ENCODE data around the gene TM6SF1. TPM values are rescaled to one million over a fixed set of nuclear protein-coding genes. Genes with fewer than 3 reads are reported as not detected.

The TM6SF1 gene
- total RNA-seq, 1 experiment from 2014 or later = 0.69 TPM

GRCh38 chr15:83113881-83114674 lies 6.6 kb downstream of the TM6SF1 start:
- Histone ChIP-seq H3K36me3 (ENCODE audit: control insufficient read depth, insufficient read depth, low read length) (no peaks in the 10 kb centered on the region), H3K4me3 (ENCODE audit: low read depth in 2 of 2, low read length in 2 of 2) (no peak overlapping the region), H3K4me1 (ENCODE audit: control insufficient read depth, insufficient read depth, low read length) (no peaks in the 10 kb centered on the region), H3K9me3 (ENCODE audit: control insufficient read depth, insufficient read depth, low read depth, low read length) (no peaks in the 10 kb centered on the region), H3K27me3 (ENCODE audit: control insufficient read depth, insufficient read depth, low read length) (no peaks in the 10 kb centered on the region), H3K27ac (ENCODE audit: low read length) (no peak overlapping the region)
- ATAC-seq = no peak
- DNase-seq (ENCODE audit: low read depth, low spot score) = no peak
- CTCF ChIA-PET = no interaction called here
- intact Hi-C loops (cut with micrococcal nuclease; ENCODE audit: unreplicated experiment) = no loop called here
- TF ChIP-seq, protein P1, sequence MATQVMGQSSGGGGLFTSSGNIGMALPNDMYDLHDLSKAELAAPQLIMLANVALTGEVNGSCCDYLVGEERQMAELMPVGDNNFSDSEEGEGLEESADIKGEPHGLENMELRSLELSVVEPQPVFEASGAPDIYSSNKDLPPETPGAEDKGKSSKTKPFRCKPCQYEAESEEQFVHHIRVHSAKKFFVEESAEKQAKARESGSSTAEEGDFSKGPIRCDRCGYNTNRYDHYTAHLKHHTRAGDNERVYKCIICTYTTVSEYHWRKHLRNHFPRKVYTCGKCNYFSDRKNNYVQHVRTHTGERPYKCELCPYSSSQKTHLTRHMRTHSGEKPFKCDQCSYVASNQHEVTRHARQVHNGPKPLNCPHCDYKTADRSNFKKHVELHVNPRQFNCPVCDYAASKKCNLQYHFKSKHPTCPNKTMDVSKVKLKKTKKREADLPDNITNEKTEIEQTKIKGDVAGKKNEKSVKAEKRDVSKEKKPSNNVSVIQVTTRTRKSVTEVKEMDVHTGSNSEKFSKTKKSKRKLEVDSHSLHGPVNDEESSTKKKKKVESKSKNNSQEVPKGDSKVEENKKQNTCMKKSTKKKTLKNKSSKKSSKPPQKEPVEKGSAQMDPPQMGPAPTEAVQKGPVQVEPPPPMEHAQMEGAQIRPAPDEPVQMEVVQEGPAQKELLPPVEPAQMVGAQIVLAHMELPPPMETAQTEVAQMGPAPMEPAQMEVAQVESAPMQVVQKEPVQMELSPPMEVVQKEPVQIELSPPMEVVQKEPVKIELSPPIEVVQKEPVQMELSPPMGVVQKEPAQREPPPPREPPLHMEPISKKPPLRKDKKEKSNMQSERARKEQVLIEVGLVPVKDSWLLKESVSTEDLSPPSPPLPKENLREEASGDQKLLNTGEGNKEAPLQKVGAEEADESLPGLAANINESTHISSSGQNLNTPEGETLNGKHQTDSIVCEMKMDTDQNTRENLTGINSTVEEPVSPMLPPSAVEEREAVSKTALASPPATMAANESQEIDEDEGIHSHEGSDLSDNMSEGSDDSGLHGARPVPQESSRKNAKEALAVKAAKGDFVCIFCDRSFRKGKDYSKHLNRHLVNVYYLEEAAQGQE (IDR thresholded peaks at IDR 0.05; ENCODE audit: insufficient read depth in 1 of 2, low read depth in 2 of 2, low read length in 1 of 2) = no peak
- TF ChIP-seq TCF7L2 (IDR thresholded peaks at IDR 0.05; ENCODE audit: low read depth, low read length) (no peak), POLR2AphosphoS5 (IDR thresholded peaks at IDR 0.05; ENCODE audit: low read depth, low read length) (no peak), CTCF (IDR thresholded peaks at IDR 0.05) (no peak)
- POLR2A ChIA-PET = no interaction called here
- in situ Hi-C loops (cut with HindIII; ENCODE audit: low pct_unique_long_range_greater_than_20kb, low sequenced_read_pairs) = no loop called here
- no TSS peak for BruUV-seq (replicated peaks)

DNA sequence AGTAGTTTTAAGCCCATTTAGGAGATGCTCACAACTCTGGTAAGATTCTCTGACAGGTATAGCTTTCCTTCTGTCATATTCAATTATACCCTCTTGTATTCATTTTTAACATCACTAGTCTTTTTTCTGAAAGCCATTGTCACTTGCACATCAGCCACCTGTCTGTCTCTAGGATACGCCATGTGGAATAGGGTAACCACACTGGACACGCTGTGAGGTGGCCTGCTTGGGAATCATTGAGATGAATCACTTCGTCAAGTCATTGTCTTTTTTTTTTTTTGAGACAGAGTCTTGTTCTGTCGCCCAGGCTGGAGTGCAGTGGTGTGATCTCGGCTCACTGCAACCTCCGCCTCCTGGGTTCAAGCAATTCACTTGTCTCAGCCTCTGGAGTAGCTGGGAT lies 7.4 kb downstream of the TM6SF1 start:
- DNase-seq (ENCODE audit: low read depth, low spot score) (no peak), ATAC-seq (no peak)
- intact Hi-C loops (cut with micrococcal nuclease; ENCODE audit: unreplicated experiment) (no loop called here), in situ Hi-C loops (cut with HindIII; ENCODE audit: low pct_unique_long_range_greater_than_20kb, low sequenced_read_pairs) (no loop called here)
- Histone ChIP-seq H3K4me3 (ENCODE audit: low read depth in 2 of 2, low read length in 2 of 2) (no peak overlapping the region), H3K4me1 (ENCODE audit: control insufficient read depth, insufficient read depth, low read length) (no peaks in the 10 kb centered on the region), H3K27ac (ENCODE audit: low read length) (no peak overlapping the region), H3K9me3 (ENCODE audit: control insufficient read depth, insufficient read depth, low read depth, low read length) (no peaks in the 10 kb centered on the region), H3K36me3 (ENCODE audit: control insufficient read depth, insufficient read depth, low read length) (no peaks in the 10 kb centered on the region), H3K27me3 (ENCODE audit: control insufficient read depth, insufficient read depth, low read length) (no peaks in the 10 kb centered on the region)
- no peak for TF ChIP-seq POLR2AphosphoS5 (IDR thresholded peaks at IDR 0.05; ENCODE audit: low read depth, low read length)
- CTCF ChIA-PET = interaction anchor here (0.6 kb wide), 1 partner anchor 8 kb away, joined by 5 read pairs; no protein-coding TSS in a partner anchor
- BruUV-seq (replicated peaks) = no TSS peak
- POLR2A ChIA-PET = no interaction called here

DNA sequence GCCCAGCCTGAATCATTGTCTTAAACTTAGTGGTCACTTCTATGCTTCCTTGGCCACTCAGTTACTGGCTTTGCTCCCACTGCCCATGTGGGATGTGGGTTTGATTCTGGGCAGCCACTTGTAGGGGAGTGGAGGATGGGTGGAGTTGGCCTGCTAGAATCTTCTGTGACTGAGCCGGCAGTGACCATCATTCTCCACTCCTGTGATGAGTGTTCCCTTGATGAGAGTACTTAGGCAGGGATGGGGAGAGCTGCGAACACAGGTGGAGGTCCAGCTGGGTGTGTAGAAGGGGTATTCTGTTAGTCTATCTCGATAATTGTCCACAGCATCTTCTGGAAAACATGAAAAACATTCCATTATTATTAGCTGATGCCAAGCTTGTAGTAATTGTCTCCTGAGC lies 8.0 kb downstream of the TM6SF1 start:
- H3K27ac ChIP-seq (ENCODE audit: low read length) = no peak overlapping the region
- ATAC-seq = no peak
- no peaks in the 10 kb centered on the region for H3K27me3 ChIP-seq (ENCODE audit: control insufficient read depth, insufficient read depth, low read length)
- H3K9me3 ChIP-seq (ENCODE audit: control insufficient read depth, insufficient read depth, low read depth, low read length) = no peaks in the 10 kb centered on the region
- POLR2A ChIA-PET = no interaction called here
- CTCF ChIA-PET = no interaction called here
- no peaks in the 10 kb centered on the region for H3K4me1 ChIP-seq (ENCODE audit: control insufficient read depth, insufficient read depth, low read length)
- no TSS peak for BruUV-seq (replicated peaks)
- H3K36me3 ChIP-seq (ENCODE audit: control insufficient read depth, insufficient read depth, low read length) = no peaks in the 10 kb centered on the region
- TF ChIP-seq POLR2AphosphoS5 (IDR thresholded peaks at IDR 0.05; ENCODE audit: low read depth, low read length) = no peak
- TF ChIP-seq SIN3A (IDR thresholded peaks at IDR 0.05; ENCODE audit: borderline replicate concordance, insufficient read depth, low read depth, low read length) = no peak
- no peak for TF ChIP-seq TCF7L2 (IDR thresholded peaks at IDR 0.05; ENCODE audit: low read depth, low read length)
- TF ChIP-seq, protein P1 (IDR thresholded peaks at IDR 0.05; ENCODE audit: insufficient read depth in 1 of 2, low read depth in 2 of 2, low read length in 1 of 2) = no peak
- TF ChIP-seq CTCF (IDR thresholded peaks at IDR 0.05) = no peak
- H3K4me3 ChIP-seq (ENCODE audit: low read depth in 2 of 2, low read length in 2 of 2) = no peak overlapping the region
- intact Hi-C loops (cut with micrococcal nuclease; ENCODE audit: unreplicated experiment) = no loop called here
- DNase-seq (ENCODE audit: low read depth, low spot score) = no peak
- in situ Hi-C loops (cut with HindIII; ENCODE audit: low pct_unique_long_range_greater_than_20kb, low sequenced_read_pairs) = no loop called here

All from Panc1 (cell line).